ENCODE results near the gene CCDC91. TPM values are rescaled to one million over a fixed set of nuclear protein-coding genes. Genes with fewer than 3 reads are reported as not detected.

CCDC91 gene
- total and polyA plus RNA-seq, 2 of the 4 experiments (the other 2 are of a cell fraction), result 8.6 to 14.7 TPM

- intact Hi-C loops (cut with micrococcal nuclease), result no loop called here
- dilution Hi-C loops (cut with HindIII; ENCODE audit: low sequenced_read_pairs, unreplicated experiment), result no loop called here
- no peak for TF ChIP-seq RFX5 (IDR thresholded peaks at IDR 0.05; ENCODE audit: low read depth, low read length)
- TF ChIP-seq ELK1 (IDR thresholded peaks at IDR 0.05; ENCODE audit: borderline replicate concordance, low read depth, low read length), result no peak
- TF ChIP-seq FOS (IDR thresholded peaks at IDR 0.05; ENCODE audit: low read depth, low read length), result no peak
- no peak for TF ChIP-seq MAFK (IDR thresholded peaks at IDR 0.05; ENCODE audit: low read depth, low read length)
- TF ChIP-seq SMC3 (IDR thresholded peaks at IDR 0.05; ENCODE audit: low read depth, low read length), result no peak
- no peak for TF ChIP-seq BHLHE40 (IDR thresholded peaks at IDR 0.05; ENCODE audit: low read depth, low read length)
- no peak for TF ChIP-seq CEBPB (IDR thresholded peaks at IDR 0.05; ENCODE audit: low read depth, low read length)
- TF ChIP-seq USF2 (IDR thresholded peaks at IDR 0.05; ENCODE audit: low read depth, low read length), result no peak
- TF ChIP-seq NFE2L2 (IDR thresholded peaks at IDR 0.05; ENCODE audit: low read depth, low read length), result no peak
- TF ChIP-seq CTCF (conservative IDR thresholded peaks at IDR 0.05; ENCODE audit: low read depth, low read length), result no peak
- TF ChIP-seq MAZ (IDR thresholded peaks at IDR 0.05; ENCODE audit: borderline replicate concordance, low read depth, low read length), result no peak
- no peak for TF ChIP-seq CHD1 (IDR thresholded peaks at IDR 0.05; ENCODE audit: low read depth, low read length)
- TF ChIP-seq RCOR1 (IDR thresholded peaks at IDR 0.05; ENCODE audit: insufficient replicate concordance, low read length), result no peak
- Histone ChIP-seq H4K20me1 (ENCODE audit: insufficient read depth, low read length) (no peaks in the 10 kb centered on the region), H2BK120ac (ENCODE audit: low read depth, low read length) (no peak overlapping the region), H3K23ac (ENCODE audit: low read depth, low read length) (no peak overlapping the region), H3K9ac (ENCODE audit: low read depth, low read length) (no peak overlapping the region), H3K27me3 (ENCODE audit: control insufficient read depth, insufficient read depth, low read length) (no peaks in the 10 kb centered on the region), H3K4me2 (ENCODE audit: low read depth, low read length) (no peak overlapping the region), H4K5ac (ENCODE audit: low read depth, low read length) (no peak overlapping the region), H3K27ac (ENCODE audit: insufficient read depth, low read length) (no peak overlapping the region), H3K79me1 (ENCODE audit: low read depth in 1 of 2, low read length in 2 of 2) (peaks cover 6 to 8% of the 10 kb centered on the region in 2 experiments; a peak in 2 of 4 replicates), H3K56ac (ENCODE audit: extremely low read depth, insufficient read depth, low read length) (no peak overlapping the region), H3K9me1 (ENCODE audit: insufficient read depth, low read length) (no peaks in the 10 kb centered on the region), H3K18ac (ENCODE audit: low read depth, low read length) (no peak overlapping the region), H3K4ac (ENCODE audit: low read depth, low read length) (no peak overlapping the region), H2AK9ac (replicated peaks; ENCODE audit: low read depth, low read length, poor library complexity) (no peak overlapping the region), H2AFZ (replicated peaks; ENCODE audit: low read length, poor library complexity) (no peak overlapping the region), H4K91ac (ENCODE audit: insufficient read depth, low read depth, low read length) (no peak overlapping the region), H2BK15ac (ENCODE audit: low read depth, low read length) (no peak overlapping the region), H2BK5ac (ENCODE audit: low read depth, low read length, poor library complexity, severe bottlenecking) (no peak overlapping the region), H2BK20ac (ENCODE audit: low read depth, low read length) (no peak overlapping the region), H3K4me3 (ENCODE audit: insufficient read depth, low read depth, low read length) (no peak overlapping the region), H4K8ac (ENCODE audit: low read depth in 2 of 2, low read length in 2 of 2) (no peak overlapping the region), H3K36me3 (ENCODE audit: control insufficient read depth, insufficient read depth, low read length) (no peaks in the 10 kb centered on the region), H3K9me3 (ENCODE audit: control insufficient read depth, insufficient read depth, low read length) (0 out of 2 replicates have a peak, but pooled peaks cover 1% of the 10 kb centered on the region), H3K14ac (replicated peaks; ENCODE audit: low read depth, low read length) (no peak overlapping the region), H3K4me1 (ENCODE audit: control insufficient read depth, insufficient read depth, low read length) (no peaks in the 10 kb centered on the region), H2AK5ac (ENCODE audit: low read depth, low read length) (no peak overlapping the region)
- POLR2A ChIA-PET (ENCODE audit: unreplicated experiment), result no interaction called here
- in situ Hi-C loops (cut with MboI; ENCODE audit: low sequenced_read_pairs), result no loop called here
- no CpG with 5 or more reads among the region's 1 CpG for WGBS, 2 experiments (ENCODE audit: extremely low coverage in 2 of 2, insufficient read length in 1 of 2)
- DNase-seq (no peak), ATAC-seq (ENCODE audit: low read depth) (no peak)
- no TSS peak for BruUV-seq (replicated peaks)
- CTCF ChIA-PET, result no interaction called here
Observed at GRCh38 chr12:28218875-28219274, 28.6 kb downstream of the CCDC91 start.

Measured in IMR-90 (cell line).